ENCODE results near the gene LSM5. TPM values are rescaled to one million over a fixed set of nuclear protein-coding genes. Genes with fewer than 3 reads are reported as not detected.
"Not testable (repeated sequence)": the region's sequence is repeated elsewhere in the genome, so short reads cannot be mapped to it uniquely, and the experiment has no call there.

LSM5 gene
- total RNA-seq, 1 experiment from 2014 or later = 160 TPM

DNA sequence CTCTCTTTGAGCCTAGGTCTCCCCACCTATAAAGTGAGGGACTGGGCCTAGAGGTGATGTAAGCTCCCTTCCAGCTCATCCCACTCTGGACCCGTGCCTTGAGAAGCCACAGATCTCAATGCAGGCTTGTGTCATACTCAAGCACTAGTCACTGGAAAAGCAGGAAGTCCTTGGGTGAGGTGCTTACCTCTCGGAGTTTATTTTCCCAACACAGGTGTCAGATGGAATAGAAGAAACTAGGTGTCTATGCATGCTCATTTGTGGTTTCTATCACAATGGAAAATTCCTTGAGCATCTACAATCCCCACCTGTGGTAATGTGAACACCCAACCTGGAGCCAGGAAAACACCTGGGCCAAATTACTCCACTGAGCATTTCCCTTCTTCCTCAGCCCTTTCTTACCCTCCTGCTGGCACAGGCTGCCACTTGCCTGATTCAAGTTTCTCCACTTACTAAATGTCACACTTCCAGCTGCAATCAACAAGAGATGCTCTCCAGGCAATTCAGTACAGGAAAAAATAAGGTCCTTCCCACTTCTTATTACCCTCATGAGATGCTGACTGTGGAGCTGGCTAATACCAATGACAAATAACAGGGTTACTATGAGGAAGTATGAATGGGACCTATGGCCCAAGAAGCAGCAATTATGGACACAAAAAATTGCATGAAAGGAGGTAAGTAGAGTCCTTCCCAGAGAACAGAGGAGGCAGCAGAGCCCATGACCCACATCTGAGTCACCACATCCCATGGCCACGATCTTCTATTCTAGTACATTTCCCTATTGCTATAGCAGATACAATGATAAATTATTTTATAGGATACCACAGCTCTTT lies 13.1 kb downstream of the LSM5 start:
- H3K4me1 Mint-ChIP-seq (ENCODE audit: low read depth, unreplicated experiment) = no peaks in the 10 kb centered on the region
- TF ChIP-seq, protein P1, sequence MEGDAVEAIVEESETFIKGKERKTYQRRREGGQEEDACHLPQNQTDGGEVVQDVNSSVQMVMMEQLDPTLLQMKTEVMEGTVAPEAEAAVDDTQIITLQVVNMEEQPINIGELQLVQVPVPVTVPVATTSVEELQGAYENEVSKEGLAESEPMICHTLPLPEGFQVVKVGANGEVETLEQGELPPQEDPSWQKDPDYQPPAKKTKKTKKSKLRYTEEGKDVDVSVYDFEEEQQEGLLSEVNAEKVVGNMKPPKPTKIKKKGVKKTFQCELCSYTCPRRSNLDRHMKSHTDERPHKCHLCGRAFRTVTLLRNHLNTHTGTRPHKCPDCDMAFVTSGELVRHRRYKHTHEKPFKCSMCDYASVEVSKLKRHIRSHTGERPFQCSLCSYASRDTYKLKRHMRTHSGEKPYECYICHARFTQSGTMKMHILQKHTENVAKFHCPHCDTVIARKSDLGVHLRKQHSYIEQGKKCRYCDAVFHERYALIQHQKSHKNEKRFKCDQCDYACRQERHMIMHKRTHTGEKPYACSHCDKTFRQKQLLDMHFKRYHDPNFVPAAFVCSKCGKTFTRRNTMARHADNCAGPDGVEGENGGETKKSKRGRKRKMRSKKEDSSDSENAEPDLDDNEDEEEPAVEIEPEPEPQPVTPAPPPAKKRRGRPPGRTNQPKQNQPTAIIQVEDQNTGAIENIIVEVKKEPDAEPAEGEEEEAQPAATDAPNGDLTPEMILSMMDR (IDR thresholded peaks at IDR 0.05; ENCODE audit: unreplicated experiment) = no peak
- no TSS peak for BruUV-seq (replicated peaks)
- peaks cover 69% of the 10 kb centered on the region for H3K27me3 Mint-ChIP-seq (ENCODE audit: unreplicated experiment)
- DNase-seq = no peak
- no peak overlapping the region for H3K4me3 Mint-ChIP-seq (ENCODE audit: low read depth, unreplicated experiment)
- CTCF ChIA-PET = interaction anchor here (1.1 kb wide), 1 partner anchor 28 kb away, joined by 4 read pairs; no protein-coding TSS in a partner anchor
- no peak overlapping the region for H3K27ac Mint-ChIP-seq (ENCODE audit: unreplicated experiment)
- no peaks in the 10 kb centered on the region for H3K36me3 Mint-ChIP-seq (ENCODE audit: insufficient read depth, unreplicated experiment)
- H3K9me3 Mint-ChIP-seq (ENCODE audit: low read depth, unreplicated experiment) = no peaks in the 10 kb centered on the region
- intact Hi-C loops (cut with micrococcal nuclease; ENCODE audit: unreplicated experiment) = loop anchor here (5.0 kb wide), 1 partner anchor 120 kb away; no protein-coding TSS in a partner anchor

DNA sequence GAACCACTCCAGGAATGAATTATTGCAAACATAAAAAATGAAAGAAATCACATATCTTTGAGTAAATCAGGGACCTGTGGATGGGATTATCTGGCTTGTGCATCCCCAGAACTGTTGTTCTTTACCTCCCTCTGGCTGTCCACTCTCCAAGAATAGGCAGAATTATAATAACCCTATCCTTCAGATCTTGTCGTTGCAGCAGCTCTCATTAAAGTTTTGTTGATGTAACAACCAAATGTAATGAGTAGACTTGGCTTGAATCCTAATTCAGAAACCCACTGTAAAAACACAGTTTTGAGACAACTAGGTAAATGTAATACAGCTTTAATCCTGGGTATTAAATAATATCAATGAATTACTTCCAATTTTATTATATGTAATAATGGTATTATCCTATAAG lies 16.2 kb downstream of the LSM5 start:
- CTCF ChIA-PET = interaction anchor here (1.0 kb wide), 1 partner anchor 11 kb away, joined by 5 read pairs; no protein-coding TSS in a partner anchor
- Mint-ChIP-seq H3K4me1 (ENCODE audit: low read depth, unreplicated experiment) (no peaks in the 10 kb centered on the region), H3K36me3 (ENCODE audit: insufficient read depth, unreplicated experiment) (no peaks in the 10 kb centered on the region), H3K4me3 (ENCODE audit: low read depth, unreplicated experiment) (no peak overlapping the region), H3K9me3 (ENCODE audit: low read depth, unreplicated experiment) (no peaks in the 10 kb centered on the region), H3K27me3 (ENCODE audit: unreplicated experiment) (peaks cover 77% of the 10 kb centered on the region), H3K27ac (ENCODE audit: unreplicated experiment) (no peak overlapping the region)
- BruUV-seq (replicated peaks) = no TSS peak
- DNase-seq = no peak
- intact Hi-C loops (cut with micrococcal nuclease; ENCODE audit: unreplicated experiment) = no loop called here
- TF ChIP-seq, protein P1 (IDR thresholded peaks at IDR 0.05; ENCODE audit: unreplicated experiment) = no peak

DNA sequence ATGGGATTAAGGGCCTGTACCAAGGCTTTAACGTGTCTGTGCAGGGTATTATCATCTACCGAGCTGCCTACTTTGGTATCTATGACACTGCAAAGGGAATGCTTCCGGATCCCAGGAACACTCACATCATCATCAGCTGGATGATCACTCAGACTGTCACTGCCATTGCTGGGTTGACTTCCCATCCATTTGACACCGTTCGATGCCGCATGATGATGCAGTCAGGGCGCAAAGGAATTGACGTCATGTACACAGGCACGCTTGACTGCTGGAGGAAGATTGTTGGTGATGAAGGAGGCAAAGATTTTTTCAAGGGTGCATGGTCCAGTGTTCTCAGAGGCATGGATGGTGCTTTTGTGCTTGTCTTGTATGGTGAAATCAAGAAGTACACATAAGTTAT lies 18.2 kb downstream of the LSM5 start:
- H3K36me3 Mint-ChIP-seq (ENCODE audit: insufficient read depth, unreplicated experiment) = no peaks in the 10 kb centered on the region
- no peak overlapping the region for H3K4me3 Mint-ChIP-seq (ENCODE audit: low read depth, unreplicated experiment)
- TF ChIP-seq, protein P1 (IDR thresholded peaks at IDR 0.05; ENCODE audit: unreplicated experiment) = no peak
- intact Hi-C loops (cut with micrococcal nuclease; ENCODE audit: unreplicated experiment) = no loop called here
- H3K27me3 Mint-ChIP-seq (ENCODE audit: unreplicated experiment) = peaks cover 65% of the 10 kb centered on the region
- no peak overlapping the region for H3K27ac Mint-ChIP-seq (ENCODE audit: unreplicated experiment)
- H3K4me1 Mint-ChIP-seq (ENCODE audit: low read depth, unreplicated experiment) = no peaks in the 10 kb centered on the region
- CTCF ChIA-PET = no interaction called here
- no peak for DNase-seq
- no peaks in the 10 kb centered on the region for H3K9me3 Mint-ChIP-seq (ENCODE audit: low read depth, unreplicated experiment)
- no TSS peak for BruUV-seq (replicated peaks)

DNA sequence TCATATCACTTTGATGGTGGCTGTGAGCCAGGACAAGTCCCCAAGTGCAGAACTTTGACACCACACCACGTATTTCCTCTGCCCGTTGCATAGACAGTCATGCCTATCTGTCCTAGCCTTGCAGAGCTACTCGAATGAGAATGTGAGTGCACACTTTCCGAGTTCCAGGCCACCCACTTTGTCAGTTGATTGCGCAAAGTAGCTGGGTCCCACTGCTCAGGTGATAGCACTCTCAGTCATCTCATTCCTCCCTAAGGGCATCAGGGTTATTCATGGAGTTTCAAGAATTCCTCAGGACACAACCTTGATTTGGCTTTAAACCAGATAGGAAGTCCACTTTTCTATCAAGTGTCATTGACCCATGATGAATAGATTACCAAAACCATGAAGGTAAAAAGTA lies 19.3 kb downstream of the LSM5 start:
- H3K27ac Mint-ChIP-seq (ENCODE audit: unreplicated experiment) = no peak overlapping the region
- no peak overlapping the region for H3K4me3 Mint-ChIP-seq (ENCODE audit: low read depth, unreplicated experiment)
- intact Hi-C loops (cut with micrococcal nuclease; ENCODE audit: unreplicated experiment) = no loop called here
- H3K27me3 Mint-ChIP-seq (ENCODE audit: unreplicated experiment) = peaks cover 54% of the 10 kb centered on the region
- H3K4me1 Mint-ChIP-seq (ENCODE audit: low read depth, unreplicated experiment) = no peaks in the 10 kb centered on the region
- DNase-seq = no peak
- no peaks in the 10 kb centered on the region for H3K36me3 Mint-ChIP-seq (ENCODE audit: insufficient read depth, unreplicated experiment)
- BruUV-seq (replicated peaks) = no TSS peak
- no peaks in the 10 kb centered on the region for H3K9me3 Mint-ChIP-seq (ENCODE audit: low read depth, unreplicated experiment)
- TF ChIP-seq, protein P1 (IDR thresholded peaks at IDR 0.05; ENCODE audit: unreplicated experiment) = no peak
- CTCF ChIA-PET = no interaction called here

DNA sequence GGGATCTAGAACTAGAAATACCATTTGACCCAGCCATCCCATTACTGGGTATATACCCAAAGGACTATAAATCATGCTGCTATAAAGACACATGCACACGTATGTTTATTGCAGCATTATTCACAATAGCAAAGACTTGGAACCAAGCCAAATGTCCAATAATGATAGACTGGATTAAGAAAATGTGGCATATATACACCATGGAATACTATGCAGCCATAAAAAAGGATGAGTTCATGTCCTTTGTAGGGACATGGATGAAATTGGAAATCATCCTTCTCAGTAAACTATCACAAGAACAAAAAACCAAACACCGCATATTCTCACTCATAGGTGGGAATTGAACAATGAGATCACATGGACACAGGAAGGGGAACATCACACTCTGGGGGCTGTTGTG lies 20.2 kb downstream of the LSM5 start:
- H3K4me1 Mint-ChIP-seq (ENCODE audit: low read depth, unreplicated experiment); H3K4me3 Mint-ChIP-seq (ENCODE audit: low read depth, unreplicated experiment); H3K27ac Mint-ChIP-seq (ENCODE audit: unreplicated experiment); intact Hi-C loops (cut with micrococcal nuclease; ENCODE audit: unreplicated experiment); H3K9me3 Mint-ChIP-seq (ENCODE audit: low read depth, unreplicated experiment); CTCF ChIA-PET; DNase-seq; H3K36me3 Mint-ChIP-seq (ENCODE audit: insufficient read depth, unreplicated experiment); BruUV-seq (replicated peaks): not testable (repeated sequence)
- H3K27me3 Mint-ChIP-seq (ENCODE audit: unreplicated experiment) = peaks cover 45% of the 10 kb centered on the region

DNA sequence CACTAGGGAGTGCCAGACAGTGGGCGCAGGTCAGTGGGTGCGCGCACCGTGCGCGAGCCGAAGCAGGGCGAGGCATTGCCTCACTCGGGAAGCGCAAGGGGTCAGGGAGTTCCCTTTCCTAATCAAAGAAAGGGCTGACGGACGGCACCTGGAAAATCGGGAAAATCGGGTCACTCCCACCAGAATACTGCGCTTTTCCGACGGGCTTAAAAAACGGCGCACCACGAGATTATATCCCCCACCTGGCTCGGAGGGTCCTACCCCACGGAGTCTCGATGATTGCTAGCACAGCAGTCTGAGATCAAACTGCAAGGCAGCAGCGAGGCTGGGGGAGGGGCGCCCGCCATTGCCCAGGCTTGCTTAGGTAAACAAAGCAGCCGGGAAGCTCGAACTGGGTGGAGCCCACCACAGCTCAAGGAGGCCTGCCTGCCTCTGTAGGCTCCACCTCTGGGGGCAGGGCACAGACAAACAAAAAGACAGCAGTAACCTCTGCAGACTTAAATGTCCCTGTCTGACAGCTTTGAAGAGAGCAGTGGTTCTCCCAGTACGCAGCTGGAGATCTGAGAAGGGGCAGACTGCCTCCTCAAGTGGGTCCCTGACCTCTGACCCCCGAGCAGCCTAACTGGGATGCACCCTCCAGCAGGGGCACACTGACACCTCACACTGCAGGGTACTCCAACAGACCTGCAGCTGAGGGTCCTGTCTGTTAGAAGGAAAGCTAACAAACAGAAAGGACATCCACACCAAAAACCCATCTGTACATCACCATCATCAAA lies 25.4 kb downstream of the LSM5 start:
- H3K4me1 Mint-ChIP-seq (ENCODE audit: low read depth, unreplicated experiment); BruUV-seq (replicated peaks); DNase-seq; intact Hi-C loops (cut with micrococcal nuclease; ENCODE audit: unreplicated experiment); H3K36me3 Mint-ChIP-seq (ENCODE audit: insufficient read depth, unreplicated experiment); H3K27ac Mint-ChIP-seq (ENCODE audit: unreplicated experiment); H3K27me3 Mint-ChIP-seq (ENCODE audit: unreplicated experiment); H3K4me3 Mint-ChIP-seq (ENCODE audit: low read depth, unreplicated experiment); CTCF ChIA-PET; H3K9me3 Mint-ChIP-seq (ENCODE audit: low read depth, unreplicated experiment): not testable (repeated sequence)

Data from Calu3 (cell line).